ENCODE results near the gene RAPGEF2. TPM values are rescaled to one million over a fixed set of nuclear protein-coding genes. Genes with fewer than 3 reads are reported as not detected.

RAPGEF2 gene
- total and polyA plus RNA-seq, 3 donors from 2014 or later: 18.1 to 51.4 (median 38.9) TPM

GRCh38 chr4:159258889-159259560 lies 156.1 kb downstream of the RAPGEF2 start:
- Histone ChIP-seq H3K36me3 (ENCODE audit: low read depth, missing control alignments) (no peaks in the 10 kb centered on the region), H3K27me3 (no peaks in the 10 kb centered on the region), H3K27ac (no peak overlapping the region), H3K9me3 (no peaks in the 10 kb centered on the region), H3K4me1 (no peaks in the 10 kb centered on the region), H3K4me3 (no peak overlapping the region)
- intact Hi-C loops (cut with DNase I; ENCODE audit: low total_unique reads): no loop called here
- DNase-seq: no peak
- TF ChIP-seq POLR2A (IDR thresholded peaks at IDR 0.05): no peak
- TF ChIP-seq, protein P1, sequence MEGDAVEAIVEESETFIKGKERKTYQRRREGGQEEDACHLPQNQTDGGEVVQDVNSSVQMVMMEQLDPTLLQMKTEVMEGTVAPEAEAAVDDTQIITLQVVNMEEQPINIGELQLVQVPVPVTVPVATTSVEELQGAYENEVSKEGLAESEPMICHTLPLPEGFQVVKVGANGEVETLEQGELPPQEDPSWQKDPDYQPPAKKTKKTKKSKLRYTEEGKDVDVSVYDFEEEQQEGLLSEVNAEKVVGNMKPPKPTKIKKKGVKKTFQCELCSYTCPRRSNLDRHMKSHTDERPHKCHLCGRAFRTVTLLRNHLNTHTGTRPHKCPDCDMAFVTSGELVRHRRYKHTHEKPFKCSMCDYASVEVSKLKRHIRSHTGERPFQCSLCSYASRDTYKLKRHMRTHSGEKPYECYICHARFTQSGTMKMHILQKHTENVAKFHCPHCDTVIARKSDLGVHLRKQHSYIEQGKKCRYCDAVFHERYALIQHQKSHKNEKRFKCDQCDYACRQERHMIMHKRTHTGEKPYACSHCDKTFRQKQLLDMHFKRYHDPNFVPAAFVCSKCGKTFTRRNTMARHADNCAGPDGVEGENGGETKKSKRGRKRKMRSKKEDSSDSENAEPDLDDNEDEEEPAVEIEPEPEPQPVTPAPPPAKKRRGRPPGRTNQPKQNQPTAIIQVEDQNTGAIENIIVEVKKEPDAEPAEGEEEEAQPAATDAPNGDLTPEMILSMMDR (IDR thresholded peaks at IDR 0.05): no peak
- 94 to 98% methylated on average over 4 of the region's 4 CpGs for WGBS, 2 donors

- H3K4me3 ChIP-seq: no peak overlapping the region
- H3K27ac ChIP-seq: no peak overlapping the region
- H3K27me3 ChIP-seq: no peaks in the 10 kb centered on the region
- no peak for TF ChIP-seq POLR2A (IDR thresholded peaks at IDR 0.05)
- TF ChIP-seq, protein P1 (IDR thresholded peaks at IDR 0.05): no peak
- no peak for DNase-seq
- H3K4me1 ChIP-seq: no peaks in the 10 kb centered on the region
- no peaks in the 10 kb centered on the region for H3K9me3 ChIP-seq
- 96% methylated on average over 3 of the region's 3 CpGs for WGBS, 2 donors
- H3K36me3 ChIP-seq (ENCODE audit: low read depth, missing control alignments): no peaks in the 10 kb centered on the region
- intact Hi-C loops (cut with DNase I; ENCODE audit: low total_unique reads): no loop called here
Observed at GRCh38 chr4:159264057-159264456, 161.2 kb downstream of the RAPGEF2 start.

- 42 to 44% methylated on average over 5 of the region's 5 CpGs for WGBS, 2 donors
- Histone ChIP-seq H3K36me3 (ENCODE audit: low read depth, missing control alignments) (no peaks in the 10 kb centered on the region), H3K4me1 (no peaks in the 10 kb centered on the region), H3K9me3 (no peaks in the 10 kb centered on the region), H3K27ac (no peak overlapping the region), H3K4me3 (peak overlapping the region in 1 of 2 donors; percentile 2), H3K27me3 (no peaks in the 10 kb centered on the region)
- intact Hi-C loops (cut with DNase I; ENCODE audit: low total_unique reads): no loop called here
- DNase-seq: no peak
- no peak for TF ChIP-seq POLR2A (IDR thresholded peaks at IDR 0.05)
- TF ChIP-seq, protein P1 (IDR thresholded peaks at IDR 0.05): no peak
Observed at GRCh38 chr4:159266981-159267868, 164.3 kb downstream of the RAPGEF2 start.

GRCh38 chr4:159267869-159268285 lies 165.0 kb downstream of the RAPGEF2 start:
- 57 to 58% methylated on average over 5 of the region's 5 CpGs for WGBS, 2 donors
- Histone ChIP-seq H3K27me3 (no peaks in the 10 kb centered on the region), H3K9me3 (no peaks in the 10 kb centered on the region), H3K36me3 (ENCODE audit: low read depth, missing control alignments) (no peaks in the 10 kb centered on the region), H3K4me3 (peak overlapping the region in 1 of 2 donors; percentile 2), H3K4me1 (peaks cover 3% of the 10 kb centered on the region), H3K27ac (no peak overlapping the region)
- no peak for TF ChIP-seq POLR2A (IDR thresholded peaks at IDR 0.05)
- TF ChIP-seq, protein P1 (IDR thresholded peaks at IDR 0.05): no peak
- no peak for DNase-seq
- intact Hi-C loops (cut with DNase I; ENCODE audit: low total_unique reads): no loop called here

Measured in testis (tissue), 3 donors.